ENCODE data around the gene PAK1. TPM values are rescaled to one million over a fixed set of nuclear protein-coding genes. Genes with fewer than 3 reads are reported as not detected.

The PAK1 gene
- total and polyA plus RNA-seq, 2 of the 4 experiments (the other 2 are of a cell fraction), result 34.3 to 60.6 TPM

DNA sequence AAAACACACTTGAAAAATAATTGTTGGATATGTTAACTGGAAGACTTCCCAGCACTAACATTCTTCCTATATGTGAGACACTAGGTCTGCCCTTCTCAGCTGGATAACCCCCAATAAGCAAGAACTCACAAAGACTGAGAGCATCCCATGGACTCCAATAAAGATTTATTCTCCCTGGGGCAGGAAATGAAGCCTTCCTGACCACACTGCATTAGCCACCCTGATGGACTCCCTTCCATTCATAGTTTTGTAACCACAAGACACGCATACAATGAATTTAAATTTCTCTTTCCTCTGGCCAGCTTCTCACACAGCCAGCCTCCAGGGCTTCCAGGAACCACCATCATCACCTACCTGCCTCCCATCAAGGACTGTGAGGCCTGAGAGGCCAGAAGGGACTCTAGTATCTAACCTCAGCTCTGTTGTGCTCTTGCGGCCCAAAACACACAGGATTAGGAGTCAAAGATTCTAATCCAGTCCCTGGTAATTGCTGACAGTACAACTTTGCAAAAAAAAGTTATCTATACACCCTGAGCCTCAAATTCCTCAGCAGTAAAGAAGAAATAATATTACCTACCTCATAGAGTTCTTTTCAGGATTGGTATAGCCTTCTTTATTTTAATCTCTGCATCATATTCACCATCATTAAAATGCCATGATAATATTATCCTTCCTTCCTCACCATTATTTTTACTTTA, 126.8 kb downstream of the PAK1 start:
- H3K79me1 ChIP-seq (ENCODE audit: low read depth in 1 of 2, low read length in 2 of 2), result no peaks in the 10 kb centered on the region
- intact Hi-C loops (cut with micrococcal nuclease) (no loop called here), in situ Hi-C loops (cut with MboI; ENCODE audit: low sequenced_read_pairs) (no loop called here), dilution Hi-C loops (cut with HindIII; ENCODE audit: low sequenced_read_pairs, unreplicated experiment) (no loop called here)
- H3K4me2 ChIP-seq (ENCODE audit: low read depth, low read length), result no peak overlapping the region
- peak overlapping the region; percentile 71 for H3K4ac ChIP-seq (ENCODE audit: low read depth, low read length)
- peak overlapping the region; percentile 31 for H2AK5ac ChIP-seq (ENCODE audit: low read depth, low read length)
- TF ChIP-seq RCOR1 (IDR thresholded peaks at IDR 0.05; ENCODE audit: insufficient replicate concordance, low read length), result no peak
- peak; percentile 73 for TF ChIP-seq MAFK (IDR thresholded peaks at IDR 0.05; ENCODE audit: low read depth, low read length)
- no peak overlapping the region; the same call in 1 of the 2 replicates for H4K91ac ChIP-seq (ENCODE audit: insufficient read depth, low read depth, low read length)
- H3K9me1 ChIP-seq (ENCODE audit: insufficient read depth, low read length), result peaks cover 9% of the 10 kb centered on the region; the same call in 1 of the 2 replicates
- H3K9me3 ChIP-seq (ENCODE audit: control insufficient read depth, insufficient read depth, low read length), result no peaks in the 10 kb centered on the region
- ATAC-seq (ENCODE audit: low read depth), result peak; percentile 86
- H3K4me3 ChIP-seq (ENCODE audit: insufficient read depth, low read depth, low read length), result no peak overlapping the region
- WGBS, 2 experiments (ENCODE audit: extremely low coverage in 2 of 2, insufficient read length in 1 of 2), result 22% methylated on average over 1 of the region's 2 CpGs; no CpG with 5 or more reads in 1 of the 2 experiments
- DNase-seq, result peak; percentile 94
- H2AK9ac ChIP-seq (replicated peaks; ENCODE audit: low read depth, low read length, poor library complexity), result no peak overlapping the region
- H4K5ac ChIP-seq (ENCODE audit: low read depth, low read length), result no peak overlapping the region
- H2BK20ac ChIP-seq (ENCODE audit: low read depth, low read length), result peak overlapping the region; percentile 90
- H2BK120ac ChIP-seq (ENCODE audit: low read depth, low read length), result peak overlapping the region; percentile 90
- peak overlapping the region; percentile 78 for H3K14ac ChIP-seq (replicated peaks; ENCODE audit: low read depth, low read length)
- no peaks in the 10 kb centered on the region for H3K27me3 ChIP-seq (ENCODE audit: control insufficient read depth, insufficient read depth, low read length)
- no peak overlapping the region; the same call in 1 of the 2 replicates for H3K18ac ChIP-seq (ENCODE audit: low read depth, low read length)
- BruUV-seq (replicated peaks), result no TSS peak
- ChIA-PET CTCF (interaction anchor here (0.5 kb wide), 1 partner anchor 285 kb away, joined by 4 read pairs; no protein-coding TSS in a partner anchor), POLR2A (ENCODE audit: unreplicated experiment) (no interaction called here)
- no peaks in the 10 kb centered on the region for H4K20me1 ChIP-seq (ENCODE audit: insufficient read depth, low read length)
- H3K56ac ChIP-seq (ENCODE audit: extremely low read depth, insufficient read depth, low read length), result peak overlapping the region; percentile 38; the same call in 1 of the 2 replicates
- H3K36me3 ChIP-seq (ENCODE audit: control insufficient read depth, insufficient read depth, low read length), result 0 out of 2 replicates have a peak, but pooled peaks cover 1% of the 10 kb centered on the region
- H2BK5ac ChIP-seq (ENCODE audit: low read depth, low read length, poor library complexity, severe bottlenecking), result peak overlapping the region; percentile 85
- peak overlapping the region; percentile 53; the same call in 2 of the 3 replicates for H2BK15ac ChIP-seq (ENCODE audit: low read depth, low read length)
- 0 out of 2 replicates have a peak overlapping the region, but pooled peaks have one; percentile 35 for H3K23ac ChIP-seq (ENCODE audit: low read depth, low read length)
- no peak overlapping the region for H3K9ac ChIP-seq (ENCODE audit: low read depth, low read length)
- H4K8ac ChIP-seq (ENCODE audit: low read depth in 2 of 2, low read length in 2 of 2), result peak overlapping the region in 1 of 2 experiments; percentile 57; a peak in 2 of 4 replicates
- peak overlapping the region; percentile 16 for H2AFZ ChIP-seq (replicated peaks; ENCODE audit: low read length, poor library complexity)
- H3K4me1 ChIP-seq (ENCODE audit: control insufficient read depth, insufficient read depth, low read length), result peaks cover 4% of the 10 kb centered on the region; the same call in 1 of the 2 replicates
- H3K27ac ChIP-seq (ENCODE audit: insufficient read depth, low read length), result no peak overlapping the region

Measured in IMR-90 (cell line).